ENCODE measurements around the gene ADO. TPM values are rescaled to one million over a fixed set of nuclear protein-coding genes. Genes with fewer than 3 reads are reported as not detected.

ADO gene
- total RNA-seq, 2 donors from 2014 or later = 16.6 to 17.1 TPM

DNA sequence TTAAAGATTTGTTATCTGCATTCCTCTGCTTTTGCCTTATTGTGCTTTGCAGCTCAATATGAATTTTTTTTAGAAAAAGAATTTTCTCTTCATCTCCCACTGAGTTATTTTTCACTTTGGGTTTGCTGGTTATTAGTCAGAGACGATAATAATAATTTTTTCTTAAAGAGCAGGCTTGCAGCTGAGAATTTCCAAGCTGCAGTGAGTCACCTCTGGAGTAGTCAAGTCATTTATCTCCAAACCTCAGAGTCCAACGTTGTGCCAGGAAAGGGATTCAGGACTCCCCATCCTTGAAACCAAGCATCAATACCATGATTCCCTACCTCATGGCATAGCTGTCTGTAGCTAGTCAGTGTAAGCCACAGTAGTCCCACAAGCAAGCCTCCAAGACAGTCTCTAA is 26.8 kb downstream of the ADO start:
- ATAC-seq (no peak), DNase-seq (ENCODE audit: low spot score in 2 of 2) (no peak)
- Mint-ChIP-seq H3K36me3 (no peaks in the 10 kb centered on the region), H3K27ac (no peak overlapping the region), H3K9me3 (no peaks in the 10 kb centered on the region)

DNA sequence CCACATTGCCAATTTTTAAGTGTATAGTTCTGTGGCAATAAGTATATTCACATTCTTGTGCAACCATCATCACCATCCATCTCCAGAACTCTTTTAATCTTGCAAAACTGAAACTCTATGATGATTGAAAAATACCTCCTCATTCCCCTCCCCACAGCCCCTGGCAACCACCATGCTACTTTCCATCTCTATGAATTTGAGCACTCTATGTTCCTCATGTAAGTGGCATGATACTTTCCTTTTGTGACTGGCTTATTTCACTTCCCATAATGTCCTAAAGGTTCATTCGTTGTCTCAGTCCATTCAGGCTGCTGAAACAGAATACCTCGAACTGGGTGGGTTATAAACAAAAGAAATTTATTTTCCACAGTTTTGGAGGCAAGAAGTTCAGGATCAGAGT is 35.1 kb downstream of the ADO start:
- peak; percentile 36 to 72 for ATAC-seq
- DNase-seq (ENCODE audit: low spot score in 2 of 2) = no peak
- no peaks in the 10 kb centered on the region for H3K36me3 Mint-ChIP-seq
- no peaks in the 10 kb centered on the region for H3K9me3 Mint-ChIP-seq
- no peak overlapping the region for H3K27ac Mint-ChIP-seq

DNA sequence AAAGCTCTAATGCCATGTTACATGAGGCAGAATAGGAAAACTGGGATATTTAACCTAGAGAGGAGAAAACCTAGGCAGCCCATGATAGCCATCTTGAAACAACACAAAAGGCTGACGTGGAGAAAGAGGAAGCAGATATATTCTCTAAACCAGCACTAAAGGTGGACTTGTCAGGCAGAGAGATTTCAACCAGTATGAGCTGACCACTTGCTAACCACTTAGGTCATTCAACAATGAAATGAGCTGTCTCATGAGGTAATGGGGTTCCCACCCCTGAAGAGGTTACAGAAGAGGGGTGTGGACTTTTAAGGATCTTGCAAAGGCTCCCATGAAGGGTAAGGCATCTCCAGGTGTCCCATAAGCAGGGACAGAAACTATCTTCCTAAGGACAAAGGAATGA is 38.5 kb downstream of the ADO start:
- H3K9me3 Mint-ChIP-seq = peaks cover 0 to 3% of the 10 kb centered on the region in 2 donors

DNA sequence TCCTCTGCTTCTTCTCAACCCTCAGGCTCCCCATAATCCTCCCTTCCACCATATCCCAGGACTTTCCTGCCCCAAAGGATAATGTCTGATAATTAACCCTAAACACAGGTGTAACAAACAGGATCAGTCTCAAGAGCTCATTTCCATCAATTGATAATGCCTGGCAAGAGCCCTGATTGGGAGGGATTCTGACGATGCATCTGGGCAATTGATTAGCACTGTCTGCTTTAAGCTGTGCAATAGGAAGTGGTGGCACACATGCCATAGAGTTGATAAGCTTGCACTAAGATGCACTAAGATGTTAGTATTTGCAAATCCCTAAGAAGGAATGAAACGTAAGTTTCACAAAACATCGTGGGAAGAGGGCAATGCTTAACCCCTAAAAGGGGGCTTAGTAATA is 39.1 kb downstream of the ADO start:
- DNase-seq (ENCODE audit: low spot score in 2 of 2) (no peak), ATAC-seq (no peak)
- Mint-ChIP-seq H3K9me3 (peaks cover 0 to 3% of the 10 kb centered on the region in 2 donors), H3K27ac (no peak overlapping the region), H3K36me3 (peaks cover 10 to 14% of the 10 kb centered on the region in 2 donors)

More for the DNA sequence above, 38.5 kb downstream of the ADO start:
- no peak overlapping the region for H3K27ac Mint-ChIP-seq
- no peak for DNase-seq (ENCODE audit: low spot score in 2 of 2)
- H3K36me3 Mint-ChIP-seq = peaks cover 8 to 10% of the 10 kb centered on the region in 2 donors
- ATAC-seq = no peak

DNA sequence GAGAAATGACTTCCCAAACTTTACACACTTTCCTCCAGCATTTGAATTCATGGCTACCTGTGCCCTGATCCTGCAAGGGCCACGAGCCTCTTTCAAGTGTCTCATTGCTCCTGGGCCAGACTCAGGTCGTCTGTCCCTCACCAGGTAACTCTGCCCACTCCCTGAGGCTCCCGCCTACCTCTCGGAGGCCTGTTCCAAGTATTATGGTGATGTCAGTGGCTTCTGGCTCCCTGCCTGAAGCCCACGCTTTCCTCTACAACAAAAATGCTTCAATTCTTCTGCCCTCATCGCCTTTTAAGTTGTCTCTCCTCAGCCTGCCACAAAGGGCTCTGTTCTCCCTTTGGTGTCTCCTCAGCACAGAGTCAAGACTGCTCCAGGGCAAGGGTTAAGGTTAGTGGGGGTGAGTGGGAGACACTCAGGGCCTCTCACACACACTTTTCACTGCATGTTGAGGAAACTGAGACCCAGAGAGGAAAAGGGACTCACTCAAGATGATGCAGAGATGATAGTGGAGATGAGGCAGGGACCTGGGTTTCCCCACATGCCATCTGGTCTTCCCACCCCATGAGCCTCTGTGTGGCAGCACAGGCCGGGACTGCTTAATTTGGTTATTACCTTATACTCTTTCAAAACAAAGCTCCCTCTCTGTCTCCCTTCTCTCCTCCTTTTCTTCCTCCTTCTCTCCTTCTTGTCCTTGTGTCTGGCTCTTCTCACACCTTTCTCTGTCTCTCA is 39.9 kb downstream of the ADO start:
- no peak overlapping the region for H3K27ac Mint-ChIP-seq
- ATAC-seq = peak; percentile 79 to 83
- H3K36me3 Mint-ChIP-seq = peaks cover 10 to 16% of the 10 kb centered on the region in 2 donors
- no peak for DNase-seq (ENCODE audit: low spot score in 2 of 2)
- peaks cover 4 to 6% of the 10 kb centered on the region in 2 donors for H3K9me3 Mint-ChIP-seq

DNA sequence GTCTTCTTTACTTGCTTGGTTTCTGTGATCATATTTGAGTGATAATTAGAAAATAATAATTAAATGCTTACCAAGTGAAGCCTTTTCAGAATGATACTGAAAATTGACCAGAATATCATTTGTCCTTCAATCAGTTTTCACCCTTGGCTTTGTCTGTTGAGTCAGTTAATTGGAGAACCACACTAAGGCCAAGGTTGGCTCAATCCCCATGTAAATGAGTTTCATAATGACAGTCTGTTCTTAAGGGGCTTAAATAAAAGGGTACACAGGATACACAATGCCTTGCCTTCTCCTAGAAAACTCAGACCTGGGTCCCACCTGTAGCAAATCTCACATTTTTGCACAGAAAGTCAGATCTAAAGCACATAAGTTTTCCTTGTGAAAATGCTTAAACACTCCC is 42.9 kb downstream of the ADO start:
- H3K27ac Mint-ChIP-seq = no peak overlapping the region
- DNase-seq (ENCODE audit: low spot score in 2 of 2) = no peak
- ATAC-seq = no peak
- H3K9me3 Mint-ChIP-seq = peaks cover 5 to 10% of the 10 kb centered on the region in 2 donors
- H3K36me3 Mint-ChIP-seq = peaks cover 10 to 16% of the 10 kb centered on the region in 2 donors

DNA sequence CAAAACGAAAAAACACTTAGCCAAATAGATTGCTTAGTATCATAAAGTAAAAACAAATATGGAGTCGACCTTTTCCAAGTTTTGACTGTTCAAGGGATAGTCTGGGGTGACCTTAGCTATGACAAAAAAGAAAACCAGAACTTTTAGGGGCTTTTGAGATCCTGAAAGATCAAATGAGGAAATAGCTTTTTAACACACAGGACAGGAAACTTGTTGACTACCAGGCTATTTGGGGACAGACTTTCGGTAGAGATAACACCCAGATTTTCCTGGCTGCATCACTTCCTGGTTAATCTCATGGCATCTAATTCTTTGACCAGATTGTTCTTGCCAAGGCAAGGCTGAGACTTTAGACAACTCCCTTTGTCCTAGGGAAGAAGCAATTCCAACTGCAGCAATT is 46.1 kb downstream of the ADO start:
- ATAC-seq (no peak), DNase-seq (ENCODE audit: low spot score in 2 of 2) (no peak)
- no peak overlapping the region for H3K27ac Mint-ChIP-seq
- peaks cover 10 to 16% of the 10 kb centered on the region in 2 donors for H3K36me3 Mint-ChIP-seq
- H3K9me3 Mint-ChIP-seq = peaks cover 5 to 10% of the 10 kb centered on the region in 2 donors

DNA sequence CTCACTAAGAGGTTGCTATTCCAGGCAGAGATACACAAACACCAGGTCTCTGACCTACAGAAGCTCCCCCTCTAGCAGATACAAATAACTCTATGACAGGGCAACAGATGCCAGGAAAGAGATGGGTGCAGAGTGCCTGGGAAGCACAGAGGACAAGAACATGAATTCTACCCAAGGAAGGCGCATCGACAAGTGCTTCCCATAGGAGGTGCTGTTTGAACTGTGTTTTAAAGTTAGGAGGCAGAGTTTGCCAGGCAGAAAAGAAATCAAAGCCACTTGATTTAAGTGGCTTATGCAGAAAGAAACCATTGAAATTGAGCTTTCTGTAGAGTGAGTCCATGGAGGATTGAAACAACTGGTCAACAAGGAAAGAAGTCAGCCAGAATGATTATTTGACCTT is 46.9 kb downstream of the ADO start:
- ATAC-seq = no peak
- no peak overlapping the region for H3K27ac Mint-ChIP-seq
- H3K9me3 Mint-ChIP-seq = peaks cover 5 to 10% of the 10 kb centered on the region in 2 donors
- DNase-seq (ENCODE audit: low spot score in 2 of 2) = no peak
- H3K36me3 Mint-ChIP-seq = peaks cover 9 to 16% of the 10 kb centered on the region in 2 donors

DNA sequence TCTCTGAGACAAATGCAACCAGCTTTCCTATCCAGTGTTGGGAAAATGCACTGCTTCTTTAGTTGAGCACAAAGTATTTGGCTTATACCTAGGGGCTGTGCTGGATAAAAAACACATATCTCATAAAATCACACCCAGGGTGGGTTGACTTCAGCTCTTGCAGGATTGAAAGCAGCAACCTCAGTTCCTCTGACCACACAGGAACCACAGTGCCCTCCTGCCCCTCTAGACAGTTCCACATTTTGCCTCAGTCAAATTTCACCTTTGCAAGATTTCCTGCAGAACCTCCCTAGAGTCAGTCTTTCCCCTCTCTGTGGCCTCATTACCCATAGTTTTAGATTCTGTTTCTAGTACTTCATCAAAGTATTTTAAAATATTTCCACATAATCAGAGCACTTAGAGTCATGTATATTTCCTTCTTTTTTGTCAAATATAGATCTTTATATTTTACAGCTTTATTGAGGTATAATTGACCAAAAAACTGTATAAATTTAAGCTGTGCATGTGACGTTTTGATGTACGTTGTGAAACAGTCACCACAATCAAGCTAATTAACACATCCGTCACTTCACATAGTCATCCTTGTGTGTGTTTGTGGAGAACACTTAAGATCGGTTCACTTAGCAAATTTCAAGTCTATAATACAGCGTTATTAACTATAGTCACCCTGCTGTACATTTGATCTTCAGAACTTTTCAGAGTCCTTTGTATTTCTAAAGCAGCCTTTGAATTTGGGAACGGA is 48.6 kb downstream of the ADO start:
- ATAC-seq (peak; percentile 66 to 73), DNase-seq (ENCODE audit: low spot score in 2 of 2) (peak; percentile 16 to 57)
- peaks cover 0 to 6% of the 10 kb centered on the region in 2 donors for H3K36me3 Mint-ChIP-seq
- peak overlapping the region; percentile 31 to 39 for H3K27ac Mint-ChIP-seq
- H3K9me3 Mint-ChIP-seq = peaks cover 5 to 7% of the 10 kb centered on the region in 2 donors

DNA sequence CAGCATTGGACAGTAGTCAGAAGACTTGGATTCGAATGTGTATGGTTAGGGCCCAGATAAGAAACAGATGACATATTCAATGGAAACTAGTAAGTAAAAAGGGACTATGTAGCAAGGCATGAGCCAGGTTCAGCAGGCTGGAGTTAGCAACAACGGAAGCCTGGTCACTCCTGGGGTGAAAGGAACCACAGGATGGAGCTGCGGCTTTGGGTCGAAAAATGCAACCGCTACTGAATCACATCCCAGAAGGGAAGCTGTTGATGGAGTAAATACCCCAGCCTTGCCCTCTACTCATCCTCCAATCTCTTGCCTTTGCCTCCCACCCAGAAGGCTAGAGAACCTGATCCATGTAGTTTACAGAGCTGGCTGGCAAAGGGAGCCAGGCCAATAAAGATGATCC is 49.2 kb downstream of the ADO start:
- H3K36me3 Mint-ChIP-seq = peaks cover 0 to under 1% of the 10 kb centered on the region in 2 donors
- peaks cover 5 to 7% of the 10 kb centered on the region in 2 donors for H3K9me3 Mint-ChIP-seq
- H3K27ac Mint-ChIP-seq = peak overlapping the region in 1 of 2 donors; percentile 31
- ATAC-seq = peak; percentile 62 to 78
- DNase-seq (ENCODE audit: low spot score in 2 of 2) = peak; percentile 30 to 74

DNA sequence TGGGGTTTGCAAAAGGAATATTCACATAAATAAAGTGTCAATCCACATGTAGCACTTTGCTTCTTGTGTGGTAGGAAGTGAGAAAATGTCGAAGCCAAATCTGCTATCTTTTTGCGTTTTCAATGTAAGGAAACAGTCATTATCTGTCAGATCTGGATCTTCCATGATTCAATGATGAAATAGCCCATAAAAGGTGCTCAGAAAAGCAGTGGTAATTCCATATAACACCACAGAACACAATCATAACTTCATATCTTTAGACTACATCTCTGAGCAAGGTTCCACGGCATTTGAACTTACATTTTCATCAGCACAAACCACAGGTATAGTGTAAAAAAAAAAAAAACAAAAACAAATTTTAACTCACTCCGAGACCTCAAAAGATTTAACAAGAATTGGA is 51.5 kb downstream of the ADO start:
- H3K27ac Mint-ChIP-seq = peak overlapping the region in 1 of 2 donors; percentile 22
- H3K36me3 Mint-ChIP-seq = no peaks in the 10 kb centered on the region
- peak; percentile 39 to 52 for ATAC-seq
- H3K9me3 Mint-ChIP-seq = peaks cover 0 to 3% of the 10 kb centered on the region in 2 donors
- no peak for DNase-seq (ENCODE audit: low spot score in 2 of 2)

Other genes with a start within 250 kb of the ADO start
- gene EGR2, start 11.6 kb downstream of the ADO start, total RNA-seq = 10 to 100 TPM; 43.0 to 54.5 TPM